ENCODE results near the gene TGFBRAP1. TPM values are rescaled to one million over a fixed set of nuclear protein-coding genes. Genes with fewer than 3 reads are reported as not detected.
A peak's percentile ranks its signal among the peaks of the same experiment; 100 is the strongest.

TGFBRAP1 gene
- total and polyA plus RNA-seq, 2 donors (not counting 3 experiments of a cell fraction or from before 2014, with no cell fraction given) = 25.4 to 37.6 TPM

DNA sequence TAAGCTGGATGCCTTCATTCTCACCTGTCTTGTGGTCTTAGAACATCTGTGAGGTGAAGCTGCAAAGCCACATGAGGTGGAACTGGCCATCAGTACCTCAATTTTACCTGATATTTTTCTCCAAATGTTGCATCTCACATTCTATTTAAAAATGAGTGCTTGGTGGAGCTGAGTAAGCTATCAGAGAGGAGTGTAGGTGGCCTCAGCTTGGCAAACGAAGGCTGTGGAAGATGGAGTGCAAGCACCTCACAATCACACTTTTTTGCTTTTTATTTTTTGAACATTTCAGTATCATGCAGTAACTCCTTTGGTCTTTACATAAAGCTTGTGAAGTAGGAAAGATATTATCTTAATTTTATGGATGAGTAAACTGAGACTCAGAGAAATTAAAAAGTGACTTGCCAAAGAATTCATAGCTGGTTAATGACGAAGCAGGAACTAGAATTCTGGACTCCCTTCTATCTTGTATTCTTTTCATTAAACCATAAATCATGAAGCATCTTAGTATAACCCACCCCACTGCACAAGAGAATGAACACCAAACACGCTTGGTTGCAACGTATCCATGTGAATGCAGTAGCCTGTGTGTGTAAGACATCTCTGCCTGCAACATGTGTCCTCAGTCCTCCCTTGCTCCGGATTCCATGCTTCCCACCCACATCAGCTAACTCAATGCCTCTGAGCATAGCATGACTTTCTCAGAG, 35.1 kb upstream of the TGFBRAP1 start:
- peaks cover 2% of the 10 kb centered on the region for H4K20me1 ChIP-seq (replicated peaks; ENCODE audit: control insufficient read depth, extremely low read depth, insufficient read depth, low read length)
- no TSS peak for BruUV-seq (replicated peaks)
- dilution Hi-C loops (cut with MboI; ENCODE audit: extremely low pct_ligation_motif_present, low sequenced_read_pairs) = no loop called here
- CTCF ChIA-PET = interaction anchor here (0.7 to 1.9 kb wide), 4 partner anchors 20 to 156 kb away, joined by 3 to 9 read pairs (median 4); no protein-coding TSS in a partner anchor
- POLR2A ChIA-PET = interaction anchor here (0.6 kb wide), 1 partner anchor 185 kb away, joined by 4 read pairs; no protein-coding TSS in a partner anchor
- H3K4me1 ChIP-seq (ENCODE audit: control insufficient read depth, extremely low read depth, insufficient read depth, low read length) = no peaks in the 10 kb centered on the region
- no peak overlapping the region for H3K4me3 ChIP-seq (replicated peaks in 1 of 3; ENCODE audit: insufficient read depth in 1 of 3, low read depth in 1 of 3, low read length in 3 of 3)
- no peaks in the 10 kb centered on the region for H3K9me3 ChIP-seq (replicated peaks; ENCODE audit: control insufficient read depth, insufficient read depth, low read length)
- no peak overlapping the region for H3K27ac ChIP-seq (ENCODE audit: insufficient read depth, low read depth, low read length)
- no peak for DNase-seq (ENCODE audit: low read depth, low spot score)
- FAIRE-seq = no peak
- no peak overlapping the region for H3K9ac ChIP-seq (replicated peaks; ENCODE audit: extremely low read depth, insufficient read depth, low read length)
- no peaks in the 10 kb centered on the region for H3K27me3 ChIP-seq (ENCODE audit: control insufficient read depth in 2 of 2, insufficient read depth in 2 of 2, low read length in 2 of 2)
- H2AFZ ChIP-seq (ENCODE audit: low read depth, low read length) = no peak overlapping the region
- H3K4me2 ChIP-seq (ENCODE audit: insufficient read depth, low read length) = no peak overlapping the region
- intact Hi-C loops (cut with micrococcal nuclease) = no loop called here
- H3K36me3 ChIP-seq (ENCODE audit: control insufficient read depth in 2 of 2, extremely low read depth in 1 of 2, insufficient read depth in 2 of 2, low read length in 2 of 2) = peaks cover 70 to 71% of the 10 kb centered on the region in 2 experiments
- H3K79me2 ChIP-seq (ENCODE audit: control insufficient read depth, insufficient read depth, low read length) = peaks cover 40% of the 10 kb centered on the region
- TF ChIP-seq POLR2A (IDR thresholded peaks at IDR 0.05; ENCODE audit: low read depth, low read length) = peak; percentile 24
- TF ChIP-seq, protein P1, sequence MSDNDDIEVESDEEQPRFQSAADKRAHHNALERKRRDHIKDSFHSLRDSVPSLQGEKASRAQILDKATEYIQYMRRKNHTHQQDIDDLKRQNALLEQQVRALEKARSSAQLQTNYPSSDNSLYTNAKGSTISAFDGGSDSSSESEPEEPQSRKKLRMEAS (IDR thresholded peaks at IDR 0.05; ENCODE audit: insufficient read depth, insufficient read length) = no peak
- peak; percentile 9 for TF ChIP-seq POLR2AphosphoS5 (IDR thresholded peaks at IDR 0.05; ENCODE audit: insufficient read depth, low read depth, low read length)
- H3K9me1 ChIP-seq (replicated peaks; ENCODE audit: control insufficient read depth, extremely low read depth, insufficient read depth, low read length) = no peaks in the 10 kb centered on the region

DNA sequence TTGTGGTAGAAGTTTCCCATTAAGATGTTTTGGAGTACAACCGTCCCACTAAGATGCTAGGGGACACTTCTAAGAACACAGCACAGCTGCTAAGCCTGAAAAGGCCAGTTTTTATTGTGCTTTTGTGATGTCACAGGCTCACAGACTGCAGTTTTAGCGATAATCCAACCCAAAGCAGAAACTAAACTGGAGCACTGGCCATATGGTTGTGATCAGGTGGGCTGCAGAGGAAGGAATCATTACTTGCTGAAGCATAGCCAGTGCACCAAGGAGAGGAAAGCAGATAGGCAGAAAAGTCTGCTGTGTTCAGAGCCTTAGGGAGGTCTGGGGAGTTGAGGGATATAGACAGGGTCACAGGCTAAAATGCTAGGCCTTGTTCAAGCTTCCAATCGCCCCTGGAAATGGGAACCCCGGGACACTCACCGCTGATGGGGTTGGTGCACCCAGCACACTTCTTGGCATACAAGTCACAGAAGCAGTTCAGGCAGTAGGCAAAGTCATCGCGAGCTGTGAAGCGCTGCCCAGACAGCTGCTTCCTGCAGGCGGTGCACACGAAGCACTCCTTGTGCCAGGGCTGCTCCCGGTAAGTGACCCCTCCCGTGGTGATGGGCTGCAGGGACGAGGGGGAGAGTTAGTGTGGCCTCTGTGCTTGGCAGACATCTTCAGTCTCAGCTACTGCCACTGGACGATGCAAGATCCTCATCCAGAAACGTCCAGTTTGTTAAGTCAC, 33.5 kb upstream of the TGFBRAP1 start:
- H3K9me1 ChIP-seq (replicated peaks; ENCODE audit: control insufficient read depth, extremely low read depth, insufficient read depth, low read length) = no peaks in the 10 kb centered on the region
- no peak overlapping the region for H3K9ac ChIP-seq (replicated peaks; ENCODE audit: extremely low read depth, insufficient read depth, low read length)
- H3K36me3 ChIP-seq (ENCODE audit: control insufficient read depth in 2 of 2, extremely low read depth in 1 of 2, insufficient read depth in 2 of 2, low read length in 2 of 2) = peaks cover 59 to 64% of the 10 kb centered on the region in 2 experiments
- CTCF ChIA-PET = interaction anchor here (1.5 to 1.9 kb wide), 2 partner anchors 18 to 158 kb away, joined by 5 to 9 read pairs; no protein-coding TSS in a partner anchor
- H3K27ac ChIP-seq (ENCODE audit: insufficient read depth, low read depth, low read length) = no peak overlapping the region
- no peaks in the 10 kb centered on the region for H3K4me1 ChIP-seq (ENCODE audit: control insufficient read depth, extremely low read depth, insufficient read depth, low read length)
- H3K27me3 ChIP-seq (ENCODE audit: control insufficient read depth in 2 of 2, insufficient read depth in 2 of 2, low read length in 2 of 2) = no peaks in the 10 kb centered on the region
- no peak for FAIRE-seq
- peaks cover 26% of the 10 kb centered on the region for H3K79me2 ChIP-seq (ENCODE audit: control insufficient read depth, insufficient read depth, low read length)
- POLR2A ChIA-PET = no interaction called here
- dilution Hi-C loops (cut with MboI; ENCODE audit: extremely low pct_ligation_motif_present, low sequenced_read_pairs) = no loop called here
- no TSS peak for BruUV-seq (replicated peaks)
- no peak overlapping the region for H3K4me2 ChIP-seq (ENCODE audit: insufficient read depth, low read length)
- intact Hi-C loops (cut with micrococcal nuclease) = no loop called here
- no peak overlapping the region for H3K4me3 ChIP-seq (replicated peaks in 1 of 3; ENCODE audit: insufficient read depth in 1 of 3, low read depth in 1 of 3, low read length in 3 of 3)
- H3K9me3 ChIP-seq (replicated peaks; ENCODE audit: control insufficient read depth, insufficient read depth, low read length) = no peaks in the 10 kb centered on the region
- peaks cover 5% of the 10 kb centered on the region for H4K20me1 ChIP-seq (replicated peaks; ENCODE audit: control insufficient read depth, extremely low read depth, insufficient read depth, low read length)
- peak; percentile 46 for TF ChIP-seq POLR2AphosphoS5 (IDR thresholded peaks at IDR 0.05; ENCODE audit: insufficient read depth, low read depth, low read length)
- TF ChIP-seq JUN (IDR thresholded peaks at IDR 0.05; ENCODE audit: borderline replicate concordance, insufficient read depth, insufficient read length, low read depth) = no peak
- peak; percentile 48 for TF ChIP-seq POLR2A (IDR thresholded peaks at IDR 0.05; ENCODE audit: low read depth, low read length)
- no peak overlapping the region for H2AFZ ChIP-seq (ENCODE audit: low read depth, low read length)
- DNase-seq (ENCODE audit: low read depth, low spot score) = peak; percentile 18
